ENCODE results near the gene ILKAP.

ILKAP gene

GRCh38 chr2:238203094-238203972, at the start of gene ILKAP:
TSS of gene ILKAP (minus strand) at chr2:238203695. CDS start at chr2:238203553, 142 bp downstream.
- no peak for DNase-seq (ENCODE audit: low read depth, low spot score)

GRCh38 chr2:238252766-238253630, 49.5 kb upstream of the ILKAP start:
- DNase-seq (ENCODE audit: low read depth, low spot score), result no peak

GRCh38 chr2:238251986-238252385, 48.5 kb upstream of the ILKAP start:
- DNase-seq (ENCODE audit: low read depth, low spot score), result no peak

GRCh38 chr2:238251331-238251730, 47.8 kb upstream of the ILKAP start:
- DNase-seq (ENCODE audit: low read depth, low spot score), result no peak

- no peak for DNase-seq (ENCODE audit: low read depth, low spot score)
These were observed 47.4 kb upstream of the ILKAP start for GRCh38 chr2:238250896-238251295.

GRCh38 chr2:238247841-238248453, 44.5 kb upstream of the ILKAP start:
- DNase-seq (ENCODE audit: low read depth, low spot score), result no peak

- no peak for DNase-seq (ENCODE audit: low read depth, low spot score)
These were observed 43.7 kb upstream of the ILKAP start for GRCh38 chr2:238247002-238247822.

- DNase-seq (ENCODE audit: low read depth, low spot score), result no peak
These were observed 40.7 kb upstream of the ILKAP start for GRCh38 chr2:238244151-238244550.

GRCh38 chr2:238243496-238244076, 40.1 kb upstream of the ILKAP start:
- no peak for DNase-seq (ENCODE audit: low read depth, low spot score)

- no peak for DNase-seq (ENCODE audit: low read depth, low spot score)
These were observed 39.4 kb upstream of the ILKAP start for GRCh38 chr2:238242731-238243495.

GRCh38 chr2:238241970-238242369, 38.5 kb upstream of the ILKAP start:
- no peak for DNase-seq (ENCODE audit: low read depth, low spot score)

GRCh38 chr2:238240757-238241711, 37.5 kb upstream of the ILKAP start:
- DNase-seq (ENCODE audit: low read depth, low spot score), result no peak

- DNase-seq (ENCODE audit: low read depth, low spot score), result no peak
These were observed 36.6 kb upstream of the ILKAP start, which contains the start of gene HES6 for GRCh38 chr2:238239863-238240756. TSS of gene HES6 (minus strand) at chr2:238240038. CDS start at chr2:238239905, 133 bp downstream.

- DNase-seq (ENCODE audit: low read depth, low spot score), result no peak
These were observed 36.0 kb upstream of the ILKAP start for GRCh38 chr2:238239543-238239862.

- DNase-seq (ENCODE audit: low read depth, low spot score), result no peak
These were observed 35.5 kb upstream of the ILKAP start for GRCh38 chr2:238238766-238239542.

GRCh38 chr2:238238311-238238765, 34.8 kb upstream of the ILKAP start:
- DNase-seq (ENCODE audit: low read depth, low spot score), result no peak

Measured in brain pericyte (primary cell).